Skeletal muscle cell (primary cell): Measurements from ENCODE around the gene C21orf91.
A peak's percentile ranks its signal among the peaks of the same experiment; 100 is the strongest.

Source experiments
- DNase-seq: peaks from one replicate; pipeline ENCODE4 v3.0.0-alpha.2; 2010; ENCODE audit warnings: low read depth
- H3K4me3 ChIP-seq: 2 replicates; pipeline ENCODE4 v1.5.1; 2011; ENCODE audit warnings: low read depth, mild to moderate bottlenecking, control low read depth, low read length, moderate library complexity

Gene C21orf91

DNA sequence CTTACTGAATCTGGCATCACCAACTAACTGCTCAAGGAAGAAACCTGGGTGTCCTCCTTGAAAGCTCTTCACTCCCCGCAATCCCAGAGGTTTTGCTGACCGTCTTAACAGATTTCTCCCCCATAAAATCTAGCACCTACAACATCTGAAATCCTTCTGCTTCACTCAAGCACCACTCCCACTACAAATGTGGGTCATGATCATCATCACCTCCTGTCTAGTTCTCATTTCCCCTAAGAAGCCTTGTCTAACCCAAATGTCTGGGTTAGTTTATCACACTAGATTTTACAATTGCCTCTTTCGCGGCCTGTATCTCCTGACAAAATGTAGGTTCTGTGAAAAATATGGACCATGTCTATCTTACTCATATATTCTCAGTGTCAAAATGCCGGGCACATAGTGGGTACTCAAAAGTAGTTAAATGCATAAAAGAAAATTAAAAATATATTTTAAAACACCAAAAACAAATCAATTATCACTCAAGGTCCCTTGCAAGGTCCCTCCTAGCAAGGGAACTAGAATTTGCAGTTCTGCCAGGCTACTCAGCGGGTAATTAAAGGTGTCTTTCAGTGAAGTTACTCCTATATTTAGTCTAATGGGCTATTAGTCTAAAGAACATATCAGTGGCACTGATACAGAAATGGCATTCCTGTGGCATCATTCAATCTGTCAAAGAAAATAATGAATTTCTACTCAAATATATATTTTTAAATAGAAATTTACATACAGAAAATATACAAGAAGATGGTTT, 19.6 kb downstream of the C21orf91 start:
- no peak for DNase-seq
- H3K4me3 ChIP-seq: no peak overlapping the region

DNA sequence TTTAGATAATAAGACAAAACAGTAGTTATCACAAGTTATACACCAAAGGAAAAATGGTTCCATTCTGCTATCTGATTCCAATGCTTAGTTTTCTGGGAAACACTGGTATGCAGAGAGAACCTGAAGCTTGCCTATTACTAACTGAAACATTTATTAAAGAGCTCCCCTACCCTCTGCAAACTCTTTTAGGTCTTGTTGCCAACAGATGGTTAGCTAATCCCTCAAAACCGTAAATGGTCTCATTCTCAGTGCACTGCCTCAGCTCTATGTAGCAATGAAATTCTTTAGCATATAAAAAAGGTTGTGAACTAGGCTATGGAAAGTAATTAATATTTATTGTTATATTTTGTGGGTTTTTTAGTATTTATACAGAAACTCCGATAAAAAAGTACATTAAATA, 20.4 kb downstream of the C21orf91 start:
- no peak for DNase-seq
- H3K4me3 ChIP-seq: no peak overlapping the region

DNA sequence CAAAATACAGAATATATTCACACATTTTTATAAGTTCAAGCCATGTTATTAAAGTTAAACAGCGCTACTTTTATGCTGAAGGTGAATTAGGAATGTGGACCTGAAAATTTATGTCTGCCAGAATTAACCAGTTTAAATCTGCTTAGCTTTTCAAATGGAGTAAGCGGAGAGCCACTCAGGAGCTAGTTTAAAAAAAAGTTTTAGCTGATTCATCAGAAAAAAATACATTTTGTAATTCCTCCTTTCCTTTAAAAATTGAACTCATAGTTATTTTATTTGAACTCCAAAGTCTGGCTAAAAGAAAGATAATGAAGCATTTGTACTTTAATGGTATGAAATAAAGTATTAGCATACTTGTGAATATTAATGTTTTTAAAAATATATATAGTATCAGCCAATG, 21.2 kb downstream of the C21orf91 start:
- H3K4me3 ChIP-seq: no peak overlapping the region
- DNase-seq: no peak

DNA sequence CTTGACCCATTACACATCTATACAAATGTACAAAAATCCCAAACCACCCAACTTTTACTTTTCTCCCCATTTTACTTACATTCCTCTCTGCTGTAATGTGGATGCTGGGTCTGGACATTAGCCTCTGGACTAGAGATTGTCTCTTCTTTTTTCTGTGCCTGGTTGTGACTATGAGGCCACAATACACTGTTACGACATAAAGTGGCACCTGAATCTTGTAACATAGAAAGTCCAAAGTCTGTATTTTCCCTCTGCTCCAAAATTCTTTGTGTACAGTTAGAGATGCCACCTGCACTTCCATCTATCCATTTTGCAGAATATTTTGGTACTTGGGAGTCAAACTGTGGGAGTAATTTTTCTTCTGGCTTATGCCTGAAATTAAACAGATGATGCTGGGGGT, 22.7 kb downstream of the C21orf91 start:
- no peak overlapping the region for H3K4me3 ChIP-seq
- DNase-seq: no peak

DNA sequence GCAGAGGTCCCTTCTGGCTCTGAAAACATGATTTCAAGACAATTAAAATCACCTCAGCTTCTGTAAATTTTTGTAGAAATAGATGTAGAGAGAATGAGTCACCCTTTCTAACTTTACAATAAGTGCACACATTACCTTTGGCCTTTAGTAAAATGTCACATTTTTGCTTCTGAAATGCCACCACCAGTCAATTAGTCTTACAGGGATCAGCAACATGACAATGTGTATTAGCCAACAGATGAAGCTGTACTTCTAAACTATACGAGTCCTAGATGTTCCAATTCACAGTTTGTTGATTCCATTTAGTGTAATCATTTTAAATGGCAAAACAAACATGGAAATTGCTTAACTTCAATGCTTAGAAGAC, 23.1 kb downstream of the C21orf91 start:
- no peak overlapping the region for H3K4me3 ChIP-seq
- DNase-seq: no peak

DNA sequence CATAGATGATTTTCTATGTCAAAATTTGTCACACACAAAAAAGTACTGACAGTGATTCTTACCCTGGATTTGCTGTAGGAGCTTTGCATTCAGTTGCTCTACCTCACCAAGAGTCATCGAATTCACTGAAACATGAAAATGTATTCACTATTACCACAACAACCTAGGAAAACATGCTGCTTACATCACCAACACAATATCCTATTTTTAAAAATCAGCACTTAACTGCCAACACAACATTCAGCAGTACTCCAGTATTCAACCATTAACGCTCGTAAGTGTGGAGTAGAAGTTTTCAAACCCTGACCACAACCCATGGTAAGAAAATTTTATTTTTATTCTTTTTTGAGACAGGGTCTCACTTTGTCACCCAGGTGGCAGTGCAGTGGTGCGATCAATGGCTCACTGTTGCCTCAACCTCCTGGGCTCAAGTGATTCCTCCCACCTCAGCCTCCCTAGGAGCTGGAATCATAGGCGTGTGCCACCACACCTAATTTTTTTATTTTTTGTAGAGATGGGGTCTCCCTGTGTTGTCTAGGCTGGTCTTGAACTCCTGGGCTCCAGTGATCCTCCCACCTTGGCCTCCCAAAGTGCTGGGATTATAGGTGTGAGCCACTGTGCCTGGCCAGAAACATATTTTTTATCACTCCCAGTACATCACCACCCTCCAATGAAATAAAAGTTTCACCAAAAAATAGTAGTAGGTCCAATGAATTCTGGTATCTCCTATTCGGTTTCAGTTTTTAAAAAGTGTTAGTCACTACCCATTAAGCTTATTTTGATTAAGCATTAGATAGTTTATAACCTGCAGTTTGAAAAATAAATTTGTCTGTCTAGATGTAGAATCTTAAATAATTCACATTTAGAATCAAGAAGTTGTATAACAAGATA, 23.8 kb downstream of the C21orf91 start:
- no peak for DNase-seq
- H3K4me3 ChIP-seq: no peak overlapping the region

DNA sequence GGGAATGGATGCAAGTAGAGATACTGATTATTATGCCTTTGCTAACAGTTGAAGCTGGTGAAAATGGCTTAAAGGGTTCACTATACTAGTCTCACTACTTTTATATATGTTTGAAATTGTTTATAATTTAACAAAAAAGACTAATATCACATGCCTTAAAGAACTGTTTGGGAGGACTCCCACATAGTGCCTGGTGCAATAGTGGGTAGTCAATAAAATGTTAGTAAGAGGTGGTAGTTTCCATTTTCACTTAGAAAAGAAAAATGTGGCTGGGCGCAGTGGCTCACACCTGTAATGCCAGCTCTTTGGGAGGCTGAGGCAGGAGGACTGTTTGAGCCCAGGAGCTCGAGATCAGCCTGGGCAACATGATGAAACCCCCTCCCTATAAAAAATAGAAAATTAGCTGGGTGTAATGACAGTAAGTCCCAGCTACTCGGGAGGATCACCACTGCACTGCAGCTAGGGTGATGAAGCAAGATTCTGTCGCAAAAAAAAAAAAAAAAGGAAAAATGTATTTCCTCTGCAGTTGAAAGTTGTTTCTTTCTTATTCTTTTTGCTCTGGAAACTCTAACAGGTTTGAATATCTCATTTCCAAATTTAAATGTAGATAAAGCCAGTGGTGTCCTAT, 24.5 kb downstream of the C21orf91 start:
- no peak overlapping the region for H3K4me3 ChIP-seq
- no peak for DNase-seq

DNA sequence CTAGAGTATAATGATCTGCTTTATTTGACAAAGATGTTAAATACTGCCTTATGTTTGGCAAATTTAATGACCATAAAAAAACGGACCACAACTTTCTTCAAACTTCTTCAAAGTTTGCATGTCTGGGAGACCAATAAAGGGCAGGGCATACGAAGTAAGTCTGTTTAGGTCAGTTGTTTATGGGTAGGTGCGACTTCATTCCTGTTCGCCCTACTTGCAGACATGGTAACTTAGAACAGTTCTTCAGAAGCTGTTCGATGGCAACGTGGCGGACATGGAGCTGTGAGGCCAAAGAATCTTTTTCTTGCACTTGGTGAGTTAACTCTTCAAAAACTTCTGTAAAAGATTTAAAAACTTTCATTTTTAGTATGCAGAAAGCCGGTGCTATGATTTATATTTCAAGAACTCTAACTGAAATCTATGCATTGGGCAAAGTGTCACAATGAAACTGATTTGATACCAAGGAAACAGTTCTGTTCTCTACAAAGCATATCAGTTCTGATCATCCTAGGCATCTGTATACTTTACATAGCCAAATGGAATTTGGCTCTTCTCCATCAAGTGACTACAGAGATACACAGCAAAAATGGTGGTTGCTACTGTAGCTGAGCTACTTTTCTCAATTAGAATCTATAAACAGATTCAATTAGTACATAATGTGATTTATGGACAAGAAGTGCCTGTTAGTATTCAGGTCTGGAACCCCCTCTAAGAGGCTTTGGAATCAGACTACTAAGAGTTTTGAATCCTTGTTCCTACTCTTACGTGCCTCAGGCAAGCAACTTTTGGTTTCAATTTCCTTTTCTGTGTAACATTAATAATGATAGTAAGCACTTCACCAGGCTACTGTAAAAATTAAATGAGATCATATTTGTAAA, 25.7 kb downstream of the C21orf91 start:
- no peak for DNase-seq
- H3K4me3 ChIP-seq: no peak overlapping the region

DNA sequence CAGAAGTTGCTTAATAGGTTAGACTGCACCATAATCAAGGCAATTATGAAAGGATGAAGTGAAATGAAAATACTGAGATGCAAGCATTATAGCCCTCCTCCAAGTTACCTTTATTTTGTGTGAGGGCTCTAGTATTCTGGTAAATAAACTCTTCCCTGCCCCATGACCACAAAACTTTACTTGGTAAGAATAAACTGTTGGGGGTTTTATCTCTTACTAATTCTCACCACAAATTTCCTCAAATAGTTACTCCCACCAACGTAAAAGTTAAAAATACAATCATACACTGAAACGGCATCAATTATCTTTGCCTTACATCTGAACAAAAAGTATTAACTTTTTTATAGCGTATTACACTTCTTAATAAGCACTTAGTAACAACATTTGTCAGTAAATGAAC, 29.5 kb downstream of the C21orf91 start:
- DNase-seq: no peak
- H3K4me3 ChIP-seq: no peak overlapping the region

DNA sequence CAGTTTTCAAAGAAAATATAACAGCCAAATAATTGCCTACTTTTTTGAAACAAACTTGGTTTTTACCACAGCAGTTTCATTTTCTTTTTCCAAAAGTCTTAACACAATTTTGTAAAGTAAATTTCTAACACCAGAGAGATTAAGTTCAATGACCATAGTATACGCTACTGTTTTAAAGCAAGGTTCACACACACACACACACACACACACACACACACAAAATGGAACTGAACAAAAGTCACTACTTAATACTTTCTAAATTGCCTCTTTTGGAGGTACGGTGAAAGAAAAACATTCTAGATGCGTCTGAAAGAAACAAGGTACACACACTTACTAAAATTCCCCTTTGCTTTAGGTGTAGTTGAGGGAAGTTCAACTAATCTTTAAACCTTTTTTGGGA, 30.1 kb downstream of the C21orf91 start:
- DNase-seq: no peak
- H3K4me3 ChIP-seq: no peak overlapping the region

DNA sequence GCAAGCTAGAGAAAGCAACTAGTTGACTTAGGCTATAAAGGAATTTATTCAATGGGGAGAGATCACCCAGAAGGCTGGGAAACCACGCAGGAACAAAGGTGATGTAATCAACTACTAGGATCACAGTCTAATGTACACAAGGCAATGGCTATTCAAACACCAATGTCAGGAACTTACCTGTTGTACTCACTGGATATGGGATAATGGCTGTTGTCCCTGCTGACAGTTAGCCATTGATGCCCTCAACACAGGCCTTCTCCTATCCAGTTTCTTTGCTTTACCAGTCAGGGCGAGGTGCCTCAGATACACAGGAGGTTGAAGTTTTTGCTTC, 32.3 kb downstream of the C21orf91 start:
- no peak for DNase-seq
- no peak overlapping the region for H3K4me3 ChIP-seq

DNA sequence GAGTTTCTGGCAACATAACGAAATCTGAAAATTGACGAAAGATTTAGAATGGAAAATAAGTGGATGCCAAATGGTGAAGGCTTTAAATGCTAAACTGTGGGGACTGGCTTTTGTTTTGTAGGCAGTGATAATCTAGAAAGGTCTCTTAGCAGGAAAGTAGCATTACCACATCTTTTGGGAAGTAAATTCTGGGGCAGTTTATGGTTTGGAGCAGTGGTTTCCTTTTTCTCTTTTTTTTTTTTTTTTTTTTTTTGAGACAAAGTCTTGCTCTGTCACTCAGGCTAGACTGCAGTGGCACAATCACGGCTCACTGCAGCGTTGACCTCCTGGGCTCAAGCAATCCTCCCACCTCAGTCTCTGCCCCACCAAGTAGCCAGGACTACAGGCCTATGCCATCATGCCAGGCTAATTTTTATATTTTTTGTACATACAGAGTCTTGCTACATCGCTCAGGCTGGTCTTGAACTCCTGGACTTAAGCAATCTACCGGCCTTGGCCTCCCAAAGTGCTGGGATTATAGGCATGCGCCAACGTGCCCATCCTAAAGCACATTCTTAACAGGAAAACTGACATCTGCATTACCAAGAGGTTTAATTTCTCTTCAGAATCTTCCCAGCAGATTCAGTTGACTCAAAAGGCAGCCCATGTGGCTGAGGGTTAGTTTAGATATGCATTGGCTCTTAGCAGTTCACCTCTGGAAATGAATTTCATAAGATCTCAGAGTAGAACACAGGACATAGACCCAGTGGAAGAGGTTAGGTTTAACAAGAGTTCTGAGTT, 32.9 kb downstream of the C21orf91 start:
- H3K4me3 ChIP-seq: no peak overlapping the region
- DNase-seq: no peak

DNA sequence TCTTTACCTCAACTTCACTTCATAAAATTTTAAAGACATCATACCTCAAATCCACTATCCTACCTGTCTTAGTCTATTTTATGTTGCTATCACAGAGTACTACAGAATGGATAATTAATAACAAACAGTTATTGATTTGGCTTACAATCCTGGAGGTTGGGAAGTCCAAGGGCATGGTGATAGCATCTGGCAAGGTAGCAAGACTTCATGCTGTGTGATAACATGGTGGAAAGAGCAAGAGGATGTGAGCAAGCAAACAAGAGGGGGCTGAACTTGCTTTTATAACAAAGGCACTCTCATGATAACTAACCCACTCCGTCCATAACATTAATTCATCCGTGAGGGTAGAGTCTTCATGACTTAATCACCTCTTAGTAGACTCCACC, 33.8 kb downstream of the C21orf91 start:
- no peak for DNase-seq

DNA sequence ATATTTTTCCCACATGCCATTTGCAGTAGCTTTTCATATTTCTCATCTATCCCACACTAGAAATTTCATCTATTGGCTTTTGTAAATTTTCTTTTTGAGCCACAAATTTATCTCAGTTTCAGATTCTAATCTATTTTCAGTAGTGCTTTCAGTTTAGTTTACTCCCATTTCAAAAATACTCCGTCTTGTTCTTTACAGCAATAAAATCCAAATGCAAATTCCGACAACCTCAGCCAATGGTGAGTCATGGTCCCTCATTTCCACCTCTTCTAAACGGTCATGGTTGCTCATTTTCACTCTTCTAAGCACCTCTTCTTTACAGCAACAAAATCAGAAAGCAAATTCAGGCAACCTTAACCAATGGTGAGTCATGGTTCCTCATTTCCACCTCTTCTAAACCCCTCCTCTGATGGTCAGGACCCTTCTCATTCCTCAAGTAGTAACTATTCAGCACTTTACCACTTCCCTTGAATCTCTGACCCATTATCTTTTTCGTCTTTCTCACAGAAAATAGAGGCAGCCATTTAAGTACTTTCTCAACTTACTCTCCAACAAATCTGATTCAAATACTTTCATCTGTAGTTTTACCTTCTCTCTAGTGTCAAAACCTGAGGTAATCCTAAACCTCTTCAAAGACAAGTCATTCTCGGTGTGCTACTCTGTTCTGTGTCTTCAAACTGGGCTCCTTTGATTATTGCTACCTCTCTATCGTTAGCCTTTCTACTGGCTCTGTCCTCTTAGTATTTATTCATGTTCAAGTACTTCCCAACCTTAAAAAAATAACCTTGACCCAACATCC, 34.4 kb downstream of the C21orf91 start:
- DNase-seq: no peak
- H3K4me3 ChIP-seq: no peak overlapping the region

More for the DNA sequence above, 33.8 kb downstream of the C21orf91 start:
- H3K4me3 ChIP-seq: no peak overlapping the region

DNA sequence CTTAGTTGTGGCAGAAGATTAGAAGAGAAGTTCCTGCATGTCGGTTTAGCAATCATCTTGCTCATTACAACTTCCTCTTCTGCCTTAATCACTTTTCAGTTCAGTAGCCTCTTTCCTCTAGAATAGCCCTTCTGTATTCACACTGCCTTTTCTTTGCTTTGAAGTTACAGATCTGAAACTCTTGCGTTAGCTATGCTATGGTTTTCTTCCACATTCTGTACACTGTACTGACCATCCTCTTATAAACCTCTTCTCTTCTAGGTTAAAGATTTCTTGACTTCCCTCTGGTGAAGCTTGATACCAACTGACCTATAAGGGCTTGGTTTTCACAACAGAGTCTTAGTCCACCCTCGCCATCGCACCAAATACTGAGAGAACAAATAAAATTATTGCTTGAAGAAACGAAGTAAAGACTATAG, 35.0 kb downstream of the C21orf91 start:
- no peak for DNase-seq
- H3K4me3 ChIP-seq: no peak overlapping the region

DNA sequence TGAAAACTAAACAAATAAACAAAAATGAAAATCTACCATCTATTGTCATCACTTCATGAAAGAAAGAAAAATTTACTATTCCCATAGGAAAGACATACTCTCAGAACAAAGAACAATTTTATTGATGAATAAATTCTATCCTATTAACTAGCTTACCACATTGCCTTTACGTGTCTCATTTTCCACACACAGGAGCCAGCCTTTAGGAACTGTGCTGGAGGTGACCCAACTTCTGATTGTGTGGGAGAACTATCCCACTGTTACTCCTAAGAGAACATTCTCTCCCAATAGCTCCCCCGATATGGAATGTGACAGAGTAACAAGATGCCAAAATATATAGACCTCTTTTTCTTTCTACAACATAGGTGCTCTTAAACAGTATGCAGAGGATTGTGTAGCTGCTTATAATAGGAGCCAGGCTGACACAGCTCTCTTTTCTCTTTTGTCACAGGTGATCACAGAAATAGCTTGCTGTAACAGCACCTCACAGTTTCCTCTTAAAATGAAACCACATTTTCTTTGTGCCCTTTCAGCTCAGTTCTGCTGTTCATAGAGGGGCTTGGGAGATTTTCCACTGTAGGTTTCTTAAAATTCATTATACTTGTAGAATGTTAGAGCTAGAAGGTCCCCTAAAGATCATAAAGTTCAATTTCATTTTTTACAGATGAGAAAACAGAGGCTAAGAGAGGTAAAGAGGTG, 35.5 kb downstream of the C21orf91 start:
- DNase-seq: peak; percentile 45
- no peak overlapping the region for H3K4me3 ChIP-seq

DNA sequence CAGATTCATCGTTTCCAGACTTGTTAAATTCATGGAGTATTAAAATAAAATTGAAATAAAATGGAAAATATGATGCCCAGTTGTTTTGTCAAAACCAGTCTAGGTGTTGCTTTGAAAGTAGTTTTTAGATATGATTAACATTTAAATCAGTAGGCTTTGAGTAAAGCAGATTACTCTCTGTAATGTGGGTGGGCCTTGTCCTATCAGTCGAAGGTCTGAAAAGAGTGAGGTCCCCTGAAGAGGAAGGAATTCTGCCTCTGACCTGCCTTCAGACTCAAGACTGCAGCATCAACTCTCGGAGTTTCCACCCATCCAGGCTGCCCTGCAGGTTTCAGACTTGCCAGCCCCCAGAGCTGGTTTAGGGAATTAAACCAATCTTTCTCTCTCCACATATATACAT, 36.2 kb downstream of the C21orf91 start:
- DNase-seq: no peak
- H3K4me3 ChIP-seq: no peak overlapping the region

DNA sequence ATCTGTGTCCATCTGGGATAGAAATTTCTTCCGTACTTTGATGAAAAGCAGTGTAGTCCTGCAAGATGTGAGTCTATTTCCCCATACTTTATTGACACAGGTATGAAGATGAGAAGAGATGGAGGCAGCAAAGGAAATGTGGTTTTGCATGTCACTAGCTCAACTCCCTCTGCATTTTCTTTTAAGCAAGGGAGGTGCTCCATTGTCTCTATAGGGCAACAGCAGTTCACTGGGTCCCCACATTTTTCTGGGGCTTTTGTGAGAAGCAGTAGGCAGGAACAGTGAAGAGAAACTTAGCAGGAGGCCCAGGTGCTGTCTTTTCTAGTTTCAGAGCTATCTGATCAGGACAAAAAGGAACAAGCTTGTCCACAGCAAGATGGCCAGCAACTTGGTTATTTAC, 37.1 kb downstream of the C21orf91 start:
- DNase-seq: no peak
- no peak overlapping the region for H3K4me3 ChIP-seq
